GM19395 (cell line): Measurements from ENCODE around the gene WDR6.

Experiments used
- ATAC-seq: cut with Tn5 transposase; IDR thresholded peaks from one replicate; pipeline ENCODE4 v1.9.1; 2021; ENCODE audit warnings: mild to moderate bottlenecking, moderate library complexity; ENCODE audit not compliant: unreplicated experiment

The WDR6 gene

DNA sequence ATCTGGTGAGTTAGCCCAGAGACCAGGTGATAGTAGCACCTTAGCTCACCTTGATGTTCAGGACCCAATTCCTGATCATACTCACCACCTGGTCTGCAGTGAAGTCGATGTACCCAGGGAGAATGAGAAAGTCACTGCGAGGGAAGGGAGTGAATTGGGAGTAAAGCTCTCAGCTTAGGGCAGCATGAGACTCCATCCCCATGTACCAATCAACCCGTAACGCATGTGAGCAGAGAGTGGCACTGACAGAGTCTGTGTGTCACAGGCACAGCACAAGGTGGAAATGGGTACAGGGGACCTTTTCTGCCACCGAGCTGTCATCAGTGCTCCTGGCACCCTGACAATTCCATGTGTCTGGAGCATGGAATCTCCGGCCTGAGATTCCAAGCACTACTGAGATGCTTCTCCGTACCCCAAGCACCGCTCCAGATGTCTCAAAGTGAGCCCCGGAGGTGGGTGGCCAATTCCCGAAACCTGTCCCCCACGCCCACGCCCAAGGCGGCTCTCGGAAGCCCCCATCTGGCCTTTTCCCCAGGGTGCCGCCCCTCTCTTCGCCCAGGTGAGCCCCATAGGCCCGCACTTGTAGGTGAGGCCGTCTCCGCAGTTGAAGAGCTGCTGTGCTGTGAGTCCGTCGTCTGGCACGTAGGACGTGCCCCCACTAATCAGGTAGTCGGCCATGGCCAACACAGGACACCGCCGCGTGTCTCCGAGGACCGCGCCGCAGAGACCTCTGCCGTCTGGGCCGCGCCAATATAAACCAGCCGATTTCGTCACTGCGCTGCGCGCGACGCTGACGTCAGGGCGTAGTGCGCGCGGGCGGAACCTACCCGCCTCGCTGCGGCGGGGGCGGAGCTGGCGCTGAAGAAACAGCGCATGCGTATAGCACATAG lies 21.7 kb downstream of the WDR6 start, which contains the start of gene IMPDH2:
TSS of gene IMPDH2 (minus strand) at position 726 of the 890 bp plus-strand sequence. CDS start at position 678, 48 bp downstream.
- ATAC-seq: peak; percentile 94

DNA sequence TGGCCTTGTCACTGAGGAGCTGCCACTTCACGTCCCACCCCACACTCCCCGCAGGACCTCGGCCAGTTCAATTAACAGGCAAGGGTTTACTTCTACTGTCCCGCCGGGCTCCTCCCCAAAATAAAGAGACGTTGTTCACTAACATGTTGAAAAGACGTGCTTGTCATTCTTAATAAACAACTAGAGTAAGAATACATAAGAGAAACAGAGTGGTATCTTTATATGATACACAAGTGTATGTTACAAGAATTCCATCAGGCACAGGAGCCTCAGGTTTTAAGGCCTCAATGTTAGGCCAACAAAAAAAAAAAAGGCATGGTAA lies 22.3 kb downstream of the WDR6 start:
- no peak for ATAC-seq

GRCh38 chr3:49030321-49030720 lies 23.1 kb downstream of the WDR6 start:
- ATAC-seq: no peak

GRCh38 chr3:49032646-49033304 lies 25.6 kb downstream of the WDR6 start:
- ATAC-seq: no peak

- no peak for ATAC-seq
These were observed 27.5 kb downstream of the WDR6 start for GRCh38 chr3:49034650-49035049.

GRCh38 chr3:49035281-49035680 lies 28.1 kb downstream of the WDR6 start:
- no peak for ATAC-seq

GRCh38 chr3:49053543-49053942 lies 46.4 kb downstream of the WDR6 start:
- ATAC-seq: no peak

- no peak for ATAC-seq
These were observed 47.2 kb downstream of the WDR6 start for GRCh38 chr3:49054344-49054862.

DNA sequence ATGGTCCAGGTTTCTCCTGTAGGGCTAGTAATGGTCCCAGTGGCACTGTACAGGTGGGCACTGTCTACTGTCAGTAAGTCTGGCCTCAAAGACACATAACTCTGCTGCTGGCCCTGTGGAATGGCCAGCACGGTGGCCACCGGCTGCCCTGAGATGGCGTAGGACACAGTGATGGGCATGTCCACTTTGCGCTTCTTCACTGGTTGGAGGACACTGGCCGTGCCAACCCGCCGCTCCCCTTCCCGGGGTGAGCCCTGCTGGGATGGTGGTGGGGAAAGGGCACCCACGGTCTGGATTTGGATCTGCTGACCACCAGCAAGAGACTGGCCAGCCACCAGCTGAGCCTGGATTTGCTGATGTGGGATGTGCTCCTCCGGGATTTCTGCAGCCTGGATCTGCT lies 50.1 kb downstream of the WDR6 start:
- ATAC-seq: no peak

DNA sequence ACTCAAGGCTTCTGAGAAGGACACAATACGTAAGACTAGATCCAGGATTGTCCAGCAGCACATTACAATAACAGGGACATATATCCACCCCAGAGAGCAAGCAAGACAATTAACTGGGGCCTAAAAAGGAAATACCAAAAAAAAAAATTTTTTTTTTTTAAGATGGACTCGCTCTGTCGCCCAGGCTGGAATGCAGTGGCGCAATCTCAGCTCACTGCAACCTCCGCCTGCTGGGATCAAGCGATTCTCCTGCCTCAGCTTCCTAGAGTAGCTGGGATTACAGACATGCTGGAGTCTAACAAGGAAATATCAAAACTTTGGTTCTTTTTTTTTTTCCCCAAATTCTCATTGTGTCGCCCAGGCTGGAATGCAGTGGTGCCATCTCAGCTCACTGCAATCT lies 50.8 kb downstream of the WDR6 start:
- no peak for ATAC-seq
